Measurements from ENCODE around the gene PDE4C. TPM values are rescaled to one million over a fixed set of nuclear protein-coding genes. Genes with fewer than 3 reads are reported as not detected.

The PDE4C gene
- total RNA-seq, 1 donor from 2014 or later: 2.1 TPM

GRCh38 chr19:18254546-18255503 is 28.6 kb upstream of the PDE4C start:
- no peak for DNase-seq (ENCODE audit: low spot score)

- DNase-seq (ENCODE audit: low spot score): peak; percentile 52
Measured at GRCh38 chr19:18253716-18254115, 27.5 kb upstream of the PDE4C start.

GRCh38 chr19:18253130-18253529 is 26.9 kb upstream of the PDE4C start:
- no peak for DNase-seq (ENCODE audit: low spot score)

GRCh38 chr19:18252370-18252717 is 26.1 kb upstream of the PDE4C start:
- DNase-seq (ENCODE audit: low spot score): no peak

GRCh38 chr19:18251587-18252369 is 25.5 kb upstream of the PDE4C start:
- peak; percentile 74 for DNase-seq (ENCODE audit: low spot score)

- no peak for DNase-seq (ENCODE audit: low spot score)
Measured at GRCh38 chr19:18249834-18250233, 23.6 kb upstream of the PDE4C start.

- DNase-seq (ENCODE audit: low spot score): no peak
Measured at GRCh38 chr19:18245297-18245696, 19.1 kb upstream of the PDE4C start.

- DNase-seq (ENCODE audit: low spot score): no peak
Measured at GRCh38 chr19:18239303-18239702, 13.1 kb upstream of the PDE4C start.

- DNase-seq (ENCODE audit: low spot score): no peak
Measured at GRCh38 chr19:18234194-18234593, 8.0 kb upstream of the PDE4C start.

- DNase-seq (ENCODE audit: low spot score): peak; percentile 50
Measured at GRCh38 chr19:18233224-18233825, 7.1 kb upstream of the PDE4C start.

GRCh38 chr19:18232540-18233223 is 6.4 kb upstream of the PDE4C start:
- no peak for DNase-seq (ENCODE audit: low spot score)

- no peak for DNase-seq (ENCODE audit: low spot score)
Measured at GRCh38 chr19:18231775-18232174, 5.5 kb upstream of the PDE4C start.

- no peak for DNase-seq (ENCODE audit: low spot score)
Measured at GRCh38 chr19:18230941-18231734, 4.9 kb upstream of the PDE4C start.

- no peak for DNase-seq (ENCODE audit: low spot score)
Measured at GRCh38 chr19:18229915-18230314, 3.7 kb upstream of the PDE4C start.

GRCh38 chr19:18229474-18229873 is 3.2 kb upstream of the PDE4C start:
- DNase-seq (ENCODE audit: low spot score): no peak

- no peak for DNase-seq (ENCODE audit: low spot score)
Measured at GRCh38 chr19:18227781-18228271, 1.6 kb upstream of the PDE4C start.

GRCh38 chr19:18226956-18227780 is 930 bp upstream of the PDE4C start:
- no peak for DNase-seq (ENCODE audit: low spot score)

GRCh38 chr19:18225355-18225701 is 910 bp downstream of the PDE4C start:
- no peak for DNase-seq (ENCODE audit: low spot score)

GRCh38 chr19:18224525-18225354 is 1.5 kb downstream of the PDE4C start:
- peak; percentile 98 for DNase-seq (ENCODE audit: low spot score)
